HepG2 (cell line): ENCODE results near the gene SERPINA9. TPM values are rescaled to one million over a fixed set of nuclear protein-coding genes. Genes with fewer than 3 reads are reported as not detected.

Experiments
- BHLHE40 ChIP-seq: IDR thresholded peaks from 2 replicates; pipeline ENCODE4 v1.6.1; 2011; ENCODE audit warnings: low read length, improper control_type of control experiment
- CBX1 ChIP-seq: IDR thresholded peaks from one replicate; pipeline ENCODE4 v1.6.1; 2016; ENCODE audit warnings: antibody characterized with exemption, low read depth
- FIP1L1 ChIP-seq: fragments of 200-400 bp; formaldehyde crosslinking; IDR thresholded peaks from 2 replicates; pipeline ENCODE4 v1.6.1; 2018; ENCODE audit warnings: low read depth, mild to moderate bottlenecking, low read length, moderate library complexity, borderline replicate concordance; ENCODE audit not compliant: insufficient read depth
- HNRNPLL ChIP-seq: fragments of 200-400 bp; formaldehyde crosslinking; IDR thresholded peaks from 2 replicates; pipeline ENCODE4 v1.6.1; 2017; ENCODE audit warnings: mild to moderate bottlenecking, low read depth, low read length; ENCODE audit not compliant: poor library complexity, severe bottlenecking
- KLF11 ChIP-seq: IDR thresholded peaks from 2 replicates; pipeline ENCODE4 v1.6.1; 2016; ENCODE audit warnings: missing compliant biosample characterization
- MZF1 ChIP-seq: sonication (generic); formaldehyde crosslinking; IDR thresholded peaks from 2 replicates; pipeline ENCODE4 v1.8.1; 2023; ENCODE audit warnings: mild to moderate bottlenecking, missing genetic modification reagents, borderline replicate concordance
- POLR2AphosphoS2 ChIP-seq: IDR thresholded peaks from 2 replicates; pipeline ENCODE4 v1.6.1; 2011; ENCODE audit warnings: low read depth, low read length, improper control_type of control experiment
- PRPF4 ChIP-seq: fragments of 200-400 bp; formaldehyde crosslinking; IDR thresholded peaks from 2 replicates; pipeline ENCODE4 v1.6.1; 2016; ENCODE audit warnings: low read length, low read depth; ENCODE audit not compliant: poor library complexity, severe bottlenecking
- SMARCC2 ChIP-seq: fragments of 450-650 bp; IDR thresholded peaks from 2 replicates; pipeline ENCODE4 v1.6.1; 2017; ENCODE audit warnings: antibody characterized with exemption, mild to moderate bottlenecking
- SNRNP70 ChIP-seq: fragments of 200-400 bp; formaldehyde crosslinking; IDR thresholded peaks from 2 replicates; pipeline ENCODE4 v1.6.1; 2017; ENCODE audit warnings: mild to moderate bottlenecking, low read depth, low read length, moderate library complexity
- TOPORS ChIP-seq: sonication (generic); formaldehyde crosslinking; IDR thresholded peaks from 2 replicates; pipeline ENCODE4 v1.8.0; 2023; ENCODE audit warnings: mild to moderate bottlenecking, missing genetic modification reagents
- WIZ ChIP-seq: sonication (generic); formaldehyde crosslinking; IDR thresholded peaks from 2 replicates; pipeline ENCODE4 v1.5.1; 2020; ENCODE audit warnings: mild to moderate bottlenecking, missing genetic modification reagents
- ZNF10 ChIP-seq: sonication (generic); formaldehyde crosslinking; IDR thresholded peaks from 2 replicates; pipeline ENCODE4 v1.4.0; 2020; ENCODE audit warnings: mild to moderate bottlenecking, low read depth, missing genetic modification reagents, borderline replicate concordance
- ZNF101 ChIP-seq: sonication (generic); formaldehyde crosslinking; IDR thresholded peaks from 2 replicates; pipeline ENCODE4 v1.4.0; 2020; ENCODE audit warnings: mild to moderate bottlenecking, low read depth, missing genetic modification reagents, borderline replicate concordance
- ZNF343 ChIP-seq: sonication (generic); formaldehyde crosslinking; IDR thresholded peaks from 2 replicates; pipeline ENCODE4 v1.4.0; 2020; ENCODE audit warnings: mild to moderate bottlenecking, missing genetic modification reagents
- ZNF546 ChIP-seq: sonication (generic); formaldehyde crosslinking; conservative IDR thresholded peaks from 2 replicates; pipeline ENCODE4 v1.8.1; 2023; ENCODE audit warnings: mild to moderate bottlenecking, missing genetic modification reagents
- polyA plus RNA-seq, 8 experiments: library from polyadenylated mRNA; depleted of rRNA in 3 of 8; stranded (reverse) in 7 of 8; unstranded in 1 of 8; fragments of >200 nt; fragmentation: Illumina TruSeq in 4 of 8; extraction: Trizol in 4 of 8; gene quantifications; 2 replicates each; pipeline versions ENCODE4 v1.2.1 to v1.2.3, GENCODE V29; 2011 to 2016; ENCODE audit warnings: low read depth in 4 of 8, missing spikeins in 1 of 8, mixed read lengths in 1 of 8; ENCODE audit not compliant: insufficient read depth in 1 of 8
- total RNA-seq, 5 experiments: library from RNA; depleted of rRNA; stranded (reverse); fragments of >200 nt; fragmentation: Illumina TruSeq; extraction: Trizol; gene quantifications; 2 replicates each; pipeline ENCODE4 v1.2.3, GENCODE V29; 2016; ENCODE audit warnings: low read depth in 1 of 5
- TF ChIP-seq, protein P1 (sequence below): sonication (generic); formaldehyde crosslinking; IDR thresholded peaks from 2 replicates; pipeline ENCODE4 v1.4.0; 2020; ENCODE audit warnings: missing genetic modification reagents
- TF ChIP-seq, protein P2 (sequence below): sonication (generic); formaldehyde crosslinking; IDR thresholded peaks from 2 replicates; pipeline ENCODE4 v1.5.1; 2020; ENCODE audit warnings: mild to moderate bottlenecking, missing genetic modification reagents, borderline replicate concordance
- TF ChIP-seq, protein P3 (sequence below): sonication (generic); formaldehyde crosslinking; IDR thresholded peaks from 2 replicates; pipeline ENCODE4 v1.8.0; 2022; ENCODE audit warnings: mild to moderate bottlenecking, missing genetic modification reagents, moderate library complexity
- TF ChIP-seq, protein P4 (sequence below): sonication (generic); formaldehyde crosslinking; IDR thresholded peaks from 2 replicates; pipeline ENCODE4 v1.4.0; 2020; ENCODE audit warnings: mild to moderate bottlenecking, low read depth, missing genetic modification reagents
- TF ChIP-seq, protein P5 (sequence below): sonication (generic); formaldehyde crosslinking; IDR thresholded peaks from 2 replicates; pipeline ENCODE4 v1.8.1; 2023; ENCODE audit warnings: mild to moderate bottlenecking, missing genetic modification reagents, borderline replicate concordance
- TF ChIP-seq, protein P6 (sequence below): sonication (generic); formaldehyde crosslinking; IDR thresholded peaks from 2 replicates; pipeline ENCODE4 v1.5.1; 2020; ENCODE audit warnings: missing genetic modification reagents, mild to moderate bottlenecking, borderline replicate concordance

The SERPINA9 gene
- total and polyA plus RNA-seq, 2 of the 13 experiments (the other 11 are each of a cell fraction or from before 2014, with no cell fraction given), result 0.21 TPM; not detected in 1

DNA sequence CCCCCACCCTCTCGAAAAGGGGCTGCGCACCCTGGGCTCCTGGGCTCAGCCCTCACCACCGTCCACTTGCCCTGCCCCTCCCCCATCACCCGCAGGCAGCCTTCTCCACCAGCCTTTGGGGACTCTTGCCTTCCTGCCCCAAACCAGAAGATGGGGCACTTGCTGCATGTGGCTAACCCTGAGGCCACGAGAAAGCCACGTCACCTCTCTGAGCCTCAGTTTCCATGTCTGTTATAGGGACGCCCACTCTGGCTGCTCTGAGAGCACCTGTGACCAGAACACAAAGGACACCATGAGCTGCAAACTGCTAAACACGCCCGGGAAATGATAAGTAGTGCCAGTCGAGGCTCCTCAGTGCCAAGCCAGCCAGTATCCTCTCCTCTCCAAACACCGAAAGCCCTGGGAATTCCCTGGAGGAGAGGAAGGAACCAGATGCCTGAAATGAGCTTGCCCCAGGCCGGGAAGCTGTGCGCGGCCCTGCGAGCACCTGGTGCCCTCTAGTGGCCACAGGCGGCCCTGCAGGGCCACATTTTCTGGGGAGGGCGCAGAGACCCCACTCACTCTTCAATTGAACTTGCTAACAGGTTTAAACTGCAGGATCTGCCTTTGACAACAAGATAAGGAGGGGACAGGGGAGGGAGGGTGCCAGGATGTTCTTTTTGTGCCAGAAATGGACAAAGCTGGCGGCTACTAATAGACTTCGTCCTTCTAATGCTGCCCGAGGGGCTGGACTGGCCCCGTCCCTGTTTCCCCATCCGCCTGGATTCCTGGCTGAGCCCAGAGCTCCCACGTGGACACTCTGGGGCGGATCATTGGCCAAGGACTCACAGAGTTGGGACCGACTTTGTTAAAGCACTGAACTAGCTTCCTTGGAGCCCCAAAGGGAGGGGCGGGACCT lies 10.2 kb upstream of the SERPINA9 start (continued):
- TF ChIP-seq, protein P1, sequence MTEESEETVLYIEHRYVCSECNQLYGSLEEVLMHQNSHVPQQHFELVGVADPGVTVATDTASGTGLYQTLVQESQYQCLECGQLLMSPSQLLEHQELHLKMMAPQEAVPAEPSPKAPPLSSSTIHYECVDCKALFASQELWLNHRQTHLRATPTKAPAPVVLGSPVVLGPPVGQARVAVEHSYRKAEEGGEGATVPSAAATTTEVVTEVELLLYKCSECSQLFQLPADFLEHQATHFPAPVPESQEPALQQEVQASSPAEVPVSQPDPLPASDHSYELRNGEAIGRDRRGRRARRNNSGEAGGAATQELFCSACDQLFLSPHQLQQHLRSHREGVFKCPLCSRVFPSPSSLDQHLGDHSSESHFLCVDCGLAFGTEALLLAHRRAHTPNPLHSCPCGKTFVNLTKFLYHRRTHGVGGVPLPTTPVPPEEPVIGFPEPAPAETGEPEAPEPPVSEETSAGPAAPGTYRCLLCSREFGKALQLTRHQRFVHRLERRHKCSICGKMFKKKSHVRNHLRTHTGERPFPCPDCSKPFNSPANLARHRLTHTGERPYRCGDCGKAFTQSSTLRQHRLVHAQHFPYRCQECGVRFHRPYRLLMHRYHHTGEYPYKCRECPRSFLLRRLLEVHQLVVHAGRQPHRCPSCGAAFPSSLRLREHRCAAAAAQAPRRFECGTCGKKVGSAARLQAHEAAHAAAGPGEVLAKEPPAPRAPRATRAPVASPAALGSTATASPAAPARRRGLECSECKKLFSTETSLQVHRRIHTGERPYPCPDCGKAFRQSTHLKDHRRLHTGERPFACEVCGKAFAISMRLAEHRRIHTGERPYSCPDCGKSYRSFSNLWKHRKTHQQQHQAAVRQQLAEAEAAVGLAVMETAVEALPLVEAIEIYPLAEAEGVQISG (CRISPR knock-in tag), result no peak
- TF ChIP-seq, protein P2, sequence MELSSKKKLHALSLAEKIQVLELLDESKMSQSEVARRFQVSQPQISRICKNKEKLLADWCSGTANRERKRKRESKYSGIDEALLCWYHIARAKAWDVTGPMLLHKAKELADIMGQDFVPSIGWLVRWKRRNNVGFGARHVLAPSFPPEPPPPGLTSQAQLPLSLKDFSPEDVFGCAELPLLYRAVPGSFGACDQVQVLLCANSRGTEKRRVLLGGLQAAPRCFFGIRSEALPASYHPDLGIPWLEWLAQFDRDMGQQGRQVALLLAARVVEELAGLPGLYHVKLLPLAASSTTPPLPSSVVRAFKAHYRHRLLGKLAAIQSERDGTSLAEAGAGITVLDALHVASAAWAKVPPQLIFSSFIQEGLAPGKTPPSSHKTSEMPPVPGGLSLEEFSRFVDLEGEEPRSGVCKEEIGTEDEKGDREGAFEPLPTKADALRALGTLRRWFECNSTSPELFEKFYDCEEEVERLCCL (CRISPR knock-in tag), result no peak
- TF ChIP-seq, protein P3, sequence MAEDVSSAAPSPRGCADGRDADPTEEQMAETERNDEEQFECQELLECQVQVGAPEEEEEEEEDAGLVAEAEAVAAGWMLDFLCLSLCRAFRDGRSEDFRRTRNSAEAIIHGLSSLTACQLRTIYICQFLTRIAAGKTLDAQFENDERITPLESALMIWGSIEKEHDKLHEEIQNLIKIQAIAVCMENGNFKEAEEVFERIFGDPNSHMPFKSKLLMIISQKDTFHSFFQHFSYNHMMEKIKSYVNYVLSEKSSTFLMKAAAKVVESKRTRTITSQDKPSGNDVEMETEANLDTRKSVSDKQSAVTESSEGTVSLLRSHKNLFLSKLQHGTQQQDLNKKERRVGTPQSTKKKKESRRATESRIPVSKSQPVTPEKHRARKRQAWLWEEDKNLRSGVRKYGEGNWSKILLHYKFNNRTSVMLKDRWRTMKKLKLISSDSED, result no peak
- TF ChIP-seq PRPF4, result peak; percentile 70
- TF ChIP-seq SMARCC2, result no peak
- no peak for TF ChIP-seq SNRNP70
- TF ChIP-seq ZNF546 (CRISPR knock-in tag), result no peak
- TF ChIP-seq, protein P4, sequence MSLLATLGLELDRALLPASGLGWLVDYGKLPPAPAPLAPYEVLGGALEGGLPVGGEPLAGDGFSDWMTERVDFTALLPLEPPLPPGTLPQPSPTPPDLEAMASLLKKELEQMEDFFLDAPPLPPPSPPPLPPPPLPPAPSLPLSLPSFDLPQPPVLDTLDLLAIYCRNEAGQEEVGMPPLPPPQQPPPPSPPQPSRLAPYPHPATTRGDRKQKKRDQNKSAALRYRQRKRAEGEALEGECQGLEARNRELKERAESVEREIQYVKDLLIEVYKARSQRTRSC (CRISPR knock-in tag), result no peak
- no peak for TF ChIP-seq HNRNPLL
- TF ChIP-seq, protein P5, sequence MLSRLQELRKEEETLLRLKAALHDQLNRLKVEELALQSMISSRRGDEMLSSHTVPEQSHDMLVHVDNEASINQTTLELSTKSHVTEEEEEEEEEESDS (CRISPR knock-in tag), result no peak
- no peak for TF ChIP-seq WIZ
- TF ChIP-seq FIP1L1, result no peak
- no peak for TF ChIP-seq ZNF343
- no peak for TF ChIP-seq POLR2AphosphoS2
- TF ChIP-seq ZNF101 (CRISPR knock-in tag), result no peak
- no peak for TF ChIP-seq KLF11 (CRISPR knock-in tag)
- no peak for TF ChIP-seq ZNF10
- no peak for TF ChIP-seq CBX1
- TF ChIP-seq, protein P6, sequence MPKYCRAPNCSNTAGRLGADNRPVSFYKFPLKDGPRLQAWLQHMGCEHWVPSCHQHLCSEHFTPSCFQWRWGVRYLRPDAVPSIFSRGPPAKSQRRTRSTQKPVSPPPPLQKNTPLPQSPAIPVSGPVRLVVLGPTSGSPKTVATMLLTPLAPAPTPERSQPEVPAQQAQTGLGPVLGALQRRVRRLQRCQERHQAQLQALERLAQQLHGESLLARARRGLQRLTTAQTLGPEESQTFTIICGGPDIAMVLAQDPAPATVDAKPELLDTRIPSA, result no peak
- no peak for TF ChIP-seq BHLHE40
- no peak for TF ChIP-seq MZF1 (CRISPR knock-in tag)
- peak; percentile 56; the same call in 1 of the 2 replicates for TF ChIP-seq TOPORS (CRISPR knock-in tag)
